Measurements from ENCODE around the gene GNB4. TPM values are rescaled to one million over a fixed set of nuclear protein-coding genes. Genes with fewer than 3 reads are reported as not detected.

Gene GNB4
- total RNA-seq, 2 donors from 2014 or later: 11.9 to 13.8 TPM

GRCh38 chr3:179347345-179348194 is 103.7 kb downstream of the GNB4 start, which contains the start of gene MFN1:
TSS of gene MFN1 (plus strand) at chr3:179347709. CDS start at chr3:179348852, 1,143 bp downstream.
- H3K27me3 Mint-ChIP-seq (ENCODE audit: insufficient read depth): no peaks in the 10 kb centered on the region
- no peak for TF ChIP-seq CTCF (conservative IDR thresholded peaks at IDR 0.05)
- Histone ChIP-seq H3K4me3 (ENCODE audit: low read length) (peak within 1 kb of the TSS; percentile 97), H3K27ac (ENCODE audit: low read depth, low read length) (peak within 1 kb of the TSS; percentile 69), H3K4me1 (ENCODE audit: control insufficient read depth, insufficient read depth, low read length) (no peaks in the 10 kb centered on the region), H3K36me3 (ENCODE audit: control insufficient read depth, insufficient read depth, low read length) (peaks cover 15% of the 10 kb centered on the region), H3K9ac (ENCODE audit: extremely low read depth, low read length, poor library complexity, severe bottlenecking) (peak within 1 kb of the TSS; percentile 64), H3K27me3 (ENCODE audit: control insufficient read depth, insufficient read depth, low read length, poor library complexity, severe bottlenecking) (no peaks in the 10 kb centered on the region), H3K9me3 (ENCODE audit: control insufficient read depth, low read length) (no peaks in the 10 kb centered on the region)
- H3K36me3 Mint-ChIP-seq (ENCODE audit: low read depth): peaks cover 18% of the 10 kb centered on the region
- H3K4me3 Mint-ChIP-seq: peak within 1 kb of the TSS; percentile 96
- peak; percentile 97 for DNase-seq
- WGBS, 2 experiments (ENCODE audit: insufficient coverage in 1 of 2, insufficient read length in 1 of 2): 0 to 1% methylated on average over 21 to 60 of the region's 63 CpGs
- no peaks in the 10 kb centered on the region for H3K9me3 Mint-ChIP-seq
- peak within 1 kb of the TSS; percentile 98 for H3K27ac Mint-ChIP-seq
- H3K4me1 Mint-ChIP-seq: peaks cover 9% of the 10 kb centered on the region

Other genes starting within 250 kb of the GNB4 start
- 1 to 10 TPM; 2.4 to 2.6 TPM for gene KCNMB3, start 200.4 kb downstream of the GNB4 start, total RNA-seq
- 10 to 100 TPM; 41.1 to 42.0 TPM for gene ZNF639, start 128.4 kb downstream of the GNB4 start, total RNA-seq
- 10 to 100 TPM; 42.9 to 45.1 TPM for gene MFN1, start 103.8 kb downstream of the GNB4 start, total RNA-seq
- gene ACTL6A, start 111.5 kb upstream of the GNB4 start, total RNA-seq: 10 to 100 TPM; 59.9 to 67.4 TPM
- 10 to 100 TPM; 63.8 to 74.8 TPM for gene MRPL47, start 153.2 kb upstream of the GNB4 start, total RNA-seq
- gene NDUFB5, start 153.3 kb upstream of the GNB4 start, total RNA-seq: 100 to 1,000 TPM; 103 to 116 TPM
- 10 to 100 TPM; 24.7 to 25.5 TPM for gene USP13, start 201.6 kb upstream of the GNB4 start, total RNA-seq